NCI-H146 treated with DMSO at 0.1 percent for 48 hours (cell line): ENCODE results near the gene MSANTD4.
"Not testable (repeated sequence)": the region's sequence is repeated elsewhere in the genome, so short reads cannot be mapped to it uniquely, and the experiment has no call there.

Experiments used
- DNase-seq: peaks from one replicate; lab custom pipeline; 2025; ENCODE audit not compliant: unreplicated experiment; lab: John Stamatoyannopoulos, UW

Gene MSANTD4

DNA sequence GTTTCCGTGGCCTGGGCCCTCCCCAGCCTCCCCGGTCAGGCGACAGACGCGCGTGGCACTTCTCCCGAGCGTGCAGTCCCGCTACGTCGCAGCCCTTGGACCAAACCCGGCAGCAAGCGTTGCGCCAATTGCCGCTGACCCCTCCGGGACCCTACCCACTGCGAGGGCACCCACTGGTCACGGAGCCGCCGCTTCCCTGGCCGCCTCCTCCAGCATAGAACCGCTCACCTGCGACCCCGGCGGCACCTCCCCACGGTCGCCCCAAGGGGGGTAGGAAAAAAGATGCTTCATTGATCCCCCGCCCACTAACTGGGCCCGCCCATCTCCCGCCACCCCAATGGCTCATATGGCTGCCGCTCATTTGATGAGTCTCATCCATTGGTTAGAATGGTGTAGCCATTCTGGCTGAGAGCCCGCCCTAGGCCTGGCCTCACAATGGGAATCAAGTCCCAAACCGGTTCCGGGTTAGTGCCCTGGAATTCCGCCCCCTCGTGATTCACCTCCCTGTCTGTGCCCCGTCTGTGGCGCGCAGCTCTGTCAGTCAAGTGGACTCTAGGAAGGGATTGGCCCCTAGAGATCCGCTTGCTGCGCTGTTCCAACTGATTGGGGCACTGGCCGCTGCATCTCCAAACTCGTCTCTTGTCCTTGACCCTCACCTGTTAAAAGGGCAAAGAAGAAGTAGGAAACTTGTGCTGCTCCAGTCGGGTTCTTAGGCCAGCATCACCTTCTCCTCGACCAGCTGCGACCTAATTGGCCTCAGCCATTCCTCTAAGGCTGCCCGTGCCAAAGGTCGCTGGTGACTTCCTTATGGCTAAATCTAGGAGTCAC lies at the start of gene MSANTD4:
Gene MSANTD4 (minus strand): TSS at position 274 of the 828 bp plus-strand sequence. CDS start 11,323 bp downstream, outside the sequence.
- peak; percentile 97 for DNase-seq

DNA sequence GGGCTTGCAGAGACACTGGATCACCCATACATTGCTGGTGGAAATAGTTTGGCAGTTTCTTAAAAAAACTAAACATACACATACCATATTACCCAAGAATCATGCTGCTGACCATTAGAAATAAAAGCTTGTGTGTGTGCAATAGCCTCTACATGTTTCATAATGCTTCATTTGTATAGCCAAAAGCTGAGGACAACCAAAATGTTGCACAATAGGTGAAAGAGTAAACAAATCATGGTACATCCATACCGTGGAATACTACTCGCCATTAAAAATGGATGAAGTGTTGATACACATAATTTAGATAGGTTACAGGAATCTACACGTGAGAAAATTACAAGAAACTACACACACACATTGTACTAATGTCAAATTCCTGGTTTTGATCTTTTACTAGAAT lies 48.6 kb upstream of the MSANTD4 start:
- no peak for DNase-seq

DNA sequence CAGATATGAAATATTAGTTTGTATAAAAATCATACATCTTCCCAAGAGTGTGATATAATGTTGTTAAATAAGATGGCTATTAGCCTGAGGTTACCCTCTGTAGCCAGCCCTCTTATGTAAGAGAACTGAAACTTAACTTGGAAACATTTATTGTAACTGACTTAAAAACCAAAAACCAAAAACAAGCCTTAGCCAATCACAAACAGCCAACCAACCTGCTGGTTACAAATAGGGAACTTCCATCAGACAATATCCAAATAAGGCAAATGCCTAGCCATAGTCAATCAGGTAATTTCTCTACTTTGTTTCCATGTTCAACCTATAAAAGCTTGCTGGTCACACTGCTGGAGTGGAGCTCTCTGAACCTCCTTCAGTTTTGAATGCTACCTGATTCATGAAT lies 41.0 kb upstream of the MSANTD4 start:
- DNase-seq = no peak

DNA sequence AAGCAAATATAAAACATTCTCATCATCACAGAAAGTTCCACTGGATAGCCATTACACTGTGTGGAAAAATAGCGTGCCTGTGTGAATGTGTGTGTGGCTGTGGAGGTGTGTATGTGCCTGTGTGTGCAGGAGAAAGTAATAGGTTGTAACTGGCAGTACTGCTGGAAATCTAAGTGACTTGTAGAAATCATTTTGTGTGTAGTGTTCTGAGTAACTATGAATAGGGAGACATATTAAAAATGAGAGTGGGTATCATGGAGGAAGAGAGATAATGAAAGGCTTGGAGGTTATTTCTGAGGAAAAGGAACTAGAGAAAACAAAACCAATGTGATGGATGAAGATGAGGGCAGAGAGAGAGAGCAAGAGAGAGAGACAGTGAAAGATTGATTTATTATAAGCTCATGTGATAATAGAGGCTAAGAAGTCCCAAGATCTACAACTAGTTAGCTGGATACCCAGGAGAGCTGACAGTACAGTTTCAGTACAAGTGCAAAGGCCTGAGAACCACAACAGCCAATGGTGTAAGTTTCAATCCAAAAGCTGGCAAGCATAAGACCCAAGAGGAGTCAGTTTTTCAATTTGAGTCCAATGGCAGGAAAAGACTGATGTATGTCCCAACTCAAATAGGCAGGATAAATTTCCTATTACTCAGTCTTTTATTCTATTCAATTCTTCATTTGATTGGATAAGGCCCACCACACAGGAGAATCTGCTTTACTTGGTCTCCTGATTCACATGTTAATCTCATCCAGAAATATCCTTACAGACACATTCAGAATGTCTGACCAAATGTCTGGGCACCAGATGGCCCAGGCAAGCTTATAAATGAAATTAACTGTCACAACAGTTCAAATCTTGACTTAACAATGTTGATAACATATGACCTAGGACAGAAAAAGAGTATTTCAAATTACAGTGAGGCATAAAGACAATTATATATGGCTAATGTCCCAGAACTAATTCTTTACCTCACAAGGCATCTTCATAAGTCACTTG lies 40.2 kb upstream of the MSANTD4 start:
- no peak for DNase-seq

DNA sequence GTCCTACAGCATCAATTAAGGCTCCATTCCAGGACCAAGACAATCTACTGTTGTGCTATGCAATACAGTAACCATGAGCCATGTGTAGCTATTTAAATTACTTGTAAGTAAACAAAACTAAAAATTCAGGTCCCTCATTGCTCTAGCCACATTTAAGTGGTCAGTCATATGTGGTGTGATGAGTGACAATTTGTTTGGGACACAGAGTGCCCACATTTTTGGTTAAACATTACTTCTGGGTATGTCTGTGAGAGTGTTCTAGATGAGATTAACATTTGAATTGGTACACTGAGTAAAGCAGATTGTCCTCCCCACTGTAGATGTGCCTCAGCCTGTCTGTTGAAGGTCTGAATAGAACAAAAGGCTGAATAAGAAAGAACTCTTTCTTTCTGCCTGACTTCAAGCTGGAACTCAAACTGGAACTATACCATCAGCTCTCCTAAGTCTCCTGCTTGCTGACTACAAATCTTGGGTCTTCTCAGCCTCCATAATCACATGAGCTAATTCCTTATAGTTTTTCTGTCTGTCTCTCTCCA lies 39.3 kb upstream of the MSANTD4 start:
- DNase-seq = no peak

DNA sequence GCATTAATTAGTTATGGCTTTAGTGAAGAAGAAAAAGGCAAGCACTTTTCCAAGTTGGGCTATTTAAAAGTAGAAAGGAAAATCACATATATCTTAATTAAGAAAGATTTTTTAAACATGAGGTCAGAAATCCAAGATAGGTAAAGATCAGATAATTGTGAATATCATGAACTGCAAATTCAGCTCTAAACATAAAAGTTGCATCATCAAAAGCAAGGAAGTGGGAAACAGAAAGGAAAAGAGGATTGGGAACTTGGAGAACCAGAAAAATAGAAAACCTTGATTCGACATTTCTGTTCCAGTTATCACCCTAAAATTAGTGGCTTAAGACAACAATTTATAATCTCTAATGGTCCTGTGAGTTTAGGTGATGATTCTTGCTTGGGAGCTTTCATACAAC lies 37.6 kb upstream of the MSANTD4 start:
- DNase-seq = no peak

DNA sequence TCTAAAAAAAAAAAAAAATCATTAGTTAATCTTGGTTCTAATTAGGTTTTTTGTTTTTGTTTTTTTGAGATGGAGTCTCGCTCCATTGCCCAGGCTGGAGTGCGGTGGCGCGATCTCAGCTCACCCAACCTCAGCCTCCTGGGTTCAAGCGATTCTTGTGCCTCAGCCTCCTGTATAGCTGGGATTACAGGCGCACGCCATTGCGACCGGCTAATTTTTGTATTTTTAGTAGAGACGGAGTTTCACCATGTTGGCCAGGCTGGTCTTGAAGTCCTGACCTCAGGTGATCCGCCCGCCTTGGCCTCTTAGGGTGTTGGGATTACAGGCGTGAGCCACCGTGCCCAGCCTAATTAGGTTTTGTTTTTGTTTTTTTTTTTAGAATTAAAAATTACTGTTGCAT lies 36.3 kb upstream of the MSANTD4 start:
- not testable (repeated sequence) for DNase-seq

DNA sequence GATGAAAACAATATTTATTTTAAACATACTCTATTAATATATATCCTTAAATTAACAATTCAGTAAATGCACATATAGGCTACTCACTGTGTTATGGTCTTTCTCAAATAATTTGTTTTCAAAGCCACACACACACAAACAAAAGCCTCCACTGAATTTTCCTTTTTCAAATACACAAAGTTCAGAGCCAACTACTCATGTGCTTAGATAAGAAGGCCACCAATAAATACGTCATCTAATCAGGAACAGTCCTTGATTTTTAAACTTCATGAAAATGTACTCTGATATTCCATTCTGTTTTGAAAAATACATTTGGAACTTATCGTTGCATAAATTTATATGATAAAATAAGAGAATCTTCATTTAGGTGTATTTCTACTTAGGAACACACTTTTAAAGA lies 29.1 kb upstream of the MSANTD4 start:
- DNase-seq = no peak

DNA sequence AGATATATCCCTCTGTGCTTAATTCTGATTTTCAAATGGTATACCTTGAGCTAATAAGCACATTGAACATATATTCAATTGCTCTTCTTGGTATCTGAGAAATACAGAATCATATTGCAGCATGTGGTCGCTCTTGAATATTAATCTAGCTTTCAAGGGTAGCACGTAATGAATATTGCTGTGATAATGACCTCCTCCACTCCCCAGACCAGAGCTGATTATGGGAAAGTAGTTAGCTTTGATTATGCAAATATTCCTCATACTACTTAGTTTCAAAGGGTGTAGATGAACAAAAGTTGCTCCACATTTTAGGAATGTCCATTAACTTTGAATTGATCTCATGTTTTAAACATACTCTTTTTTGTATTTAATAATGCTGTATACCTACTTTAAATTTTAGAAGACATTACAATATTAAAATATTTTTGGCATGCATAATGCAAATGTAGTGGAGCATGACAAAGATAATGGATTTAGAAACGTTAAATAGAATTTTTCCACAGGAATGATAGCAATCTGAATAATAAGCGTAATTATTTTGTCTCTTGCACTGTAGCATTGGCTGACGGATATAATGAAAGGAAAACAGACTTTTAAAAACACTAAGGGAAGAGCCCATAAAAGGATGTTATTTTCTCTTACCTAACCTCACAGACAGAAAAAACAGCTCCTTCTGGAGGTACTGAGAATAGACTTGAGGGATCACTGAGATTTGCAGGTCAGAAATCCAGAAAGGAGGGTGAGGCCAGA lies 27.9 kb upstream of the MSANTD4 start:
- DNase-seq = no peak

DNA sequence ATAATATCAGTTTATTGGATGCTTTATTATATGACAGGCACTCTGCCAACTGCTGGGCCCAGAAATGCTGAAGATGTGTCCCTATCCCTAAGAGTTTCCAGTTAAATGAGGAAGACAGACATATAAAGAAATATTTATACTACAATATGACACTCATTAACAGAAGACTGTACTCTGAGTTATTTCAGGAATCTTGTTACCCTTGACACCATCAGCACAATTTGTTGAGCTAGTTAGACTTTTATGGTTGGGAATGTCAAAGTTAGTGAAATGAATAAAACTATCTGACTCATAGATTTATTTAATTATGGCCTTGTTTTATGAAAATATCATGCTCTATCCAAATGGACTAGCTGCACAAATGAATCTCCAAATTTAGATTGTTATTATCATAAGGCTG lies 25.6 kb upstream of the MSANTD4 start:
- DNase-seq = no peak

DNA sequence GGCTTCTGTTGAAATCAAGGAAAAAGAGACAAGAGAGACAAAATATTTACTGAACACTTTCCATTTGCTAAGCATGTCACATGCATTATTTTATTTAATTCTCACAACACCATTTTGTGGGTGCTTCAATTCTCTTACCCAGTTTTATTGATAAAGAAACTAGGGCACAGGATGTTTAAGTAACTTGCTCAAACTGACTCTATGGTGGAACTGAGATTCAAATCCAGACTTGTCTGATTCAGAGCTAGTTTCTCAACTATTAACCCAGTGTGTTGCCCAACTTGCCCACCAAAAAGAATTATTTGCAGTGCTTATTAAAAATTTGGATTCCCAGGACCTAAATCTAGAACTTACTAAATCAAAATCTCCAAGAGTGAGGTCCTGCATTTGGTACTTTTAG lies 21.5 kb upstream of the MSANTD4 start:
- no peak for DNase-seq

DNA sequence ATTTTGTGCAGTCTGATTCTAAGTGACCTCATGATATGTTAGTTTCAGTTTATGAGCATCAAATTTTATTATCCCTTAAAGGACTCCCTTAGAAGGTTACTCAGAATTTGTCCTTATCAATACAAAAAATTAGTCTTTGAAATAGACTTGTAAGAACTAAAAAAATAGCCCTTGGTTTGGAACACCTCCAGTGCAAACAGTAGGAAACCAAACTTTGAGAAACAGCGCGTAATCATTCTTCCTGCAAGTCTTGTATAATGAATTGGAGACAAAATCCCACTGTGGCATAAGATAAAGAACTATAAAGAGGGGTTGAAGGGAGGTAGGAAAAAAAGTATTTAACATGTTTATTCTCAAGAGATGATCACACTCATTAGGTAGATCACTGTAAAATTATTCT lies 10.8 kb upstream of the MSANTD4 start:
- DNase-seq = no peak

DNA sequence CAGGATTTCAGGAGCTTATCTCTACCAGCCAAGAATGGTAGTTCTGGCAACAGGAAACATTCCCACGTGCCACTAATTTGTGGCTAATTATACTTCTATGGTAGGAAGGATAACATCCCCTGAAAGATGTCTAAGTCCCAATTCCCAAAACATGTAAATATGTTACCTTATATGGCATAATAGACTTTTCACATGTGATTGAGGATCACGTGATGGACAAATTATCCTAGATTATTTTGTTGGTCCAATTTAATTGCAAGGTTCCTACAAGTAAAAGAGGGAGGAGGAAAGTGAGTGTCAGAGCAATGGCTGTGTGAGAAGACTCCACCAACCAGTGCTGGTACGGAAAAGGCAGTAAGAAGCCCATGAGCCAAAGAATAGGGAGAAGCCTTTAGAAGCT lies 9.9 kb upstream of the MSANTD4 start:
- no peak for DNase-seq

DNA sequence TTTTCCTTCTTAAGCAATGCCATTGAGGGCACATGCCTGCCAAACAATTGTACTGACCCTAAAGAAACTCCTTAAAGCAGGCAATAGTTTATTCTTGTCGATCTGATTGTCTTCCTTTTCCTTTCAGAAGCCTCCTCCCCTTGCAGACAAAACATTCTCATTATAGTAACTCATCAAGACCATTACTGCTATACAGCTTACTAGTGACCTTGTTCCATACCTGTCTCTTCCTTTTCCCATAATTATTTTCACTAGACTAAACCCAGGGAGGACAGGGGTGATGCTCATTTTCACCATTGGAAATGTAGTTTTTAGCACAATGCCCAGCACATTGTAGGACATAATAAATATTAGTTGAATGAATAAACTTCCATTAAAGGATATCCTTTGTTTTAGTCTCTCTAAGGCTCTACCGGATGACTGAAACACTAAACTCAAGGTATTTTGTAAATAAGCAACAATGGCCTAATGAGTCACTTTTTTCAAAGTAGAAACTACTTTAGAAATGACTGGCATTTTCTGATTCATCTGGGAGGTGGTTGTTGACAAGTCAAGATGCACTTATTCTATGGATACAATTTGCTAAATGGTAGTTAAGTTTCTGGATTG lies 9.3 kb upstream of the MSANTD4 start:
- no peak for DNase-seq

DNA sequence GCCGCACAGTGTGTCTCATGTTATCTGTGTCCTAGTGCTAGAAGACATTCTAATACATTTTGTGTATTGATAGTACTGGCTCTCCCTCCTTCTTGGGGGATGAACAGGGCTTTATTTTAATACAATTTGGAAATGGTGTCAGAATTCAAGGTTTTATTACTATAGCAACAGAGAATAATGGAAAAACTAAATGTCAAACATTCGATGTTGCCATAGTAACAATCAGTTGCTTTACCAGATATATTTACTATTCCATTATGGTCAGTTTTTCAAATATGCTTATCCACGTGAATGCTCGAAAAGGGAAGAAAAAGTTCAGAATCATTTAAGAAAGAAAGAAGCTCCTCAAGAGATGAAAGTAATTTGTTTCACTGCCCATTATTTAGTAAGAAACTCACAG lies 8.6 kb upstream of the MSANTD4 start:
- DNase-seq = peak; percentile 7

DNA sequence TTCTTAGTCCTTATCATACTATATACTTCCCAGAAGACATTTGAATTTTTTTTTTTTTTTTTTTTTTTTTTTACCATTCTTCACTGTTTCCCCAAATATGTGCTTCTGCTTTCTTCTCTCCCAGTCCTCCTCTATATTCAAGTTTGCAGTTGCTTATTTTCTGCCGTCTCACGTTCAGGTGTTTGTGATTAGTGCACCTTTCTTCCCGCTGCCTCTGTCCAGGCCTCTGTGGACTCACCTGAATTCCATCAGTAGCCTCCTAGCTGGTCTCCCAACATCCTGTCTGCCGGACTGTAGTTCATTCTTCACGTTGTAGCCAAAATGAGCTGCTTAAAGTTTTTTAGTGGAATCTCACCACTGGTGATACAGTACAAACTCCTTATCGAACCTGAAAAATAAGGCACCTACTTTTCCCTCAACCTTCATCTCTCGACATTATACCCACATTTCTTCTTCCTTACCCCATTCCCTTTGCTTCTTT lies 795 bp upstream of the MSANTD4 start:
- DNase-seq = no peak

DNA sequence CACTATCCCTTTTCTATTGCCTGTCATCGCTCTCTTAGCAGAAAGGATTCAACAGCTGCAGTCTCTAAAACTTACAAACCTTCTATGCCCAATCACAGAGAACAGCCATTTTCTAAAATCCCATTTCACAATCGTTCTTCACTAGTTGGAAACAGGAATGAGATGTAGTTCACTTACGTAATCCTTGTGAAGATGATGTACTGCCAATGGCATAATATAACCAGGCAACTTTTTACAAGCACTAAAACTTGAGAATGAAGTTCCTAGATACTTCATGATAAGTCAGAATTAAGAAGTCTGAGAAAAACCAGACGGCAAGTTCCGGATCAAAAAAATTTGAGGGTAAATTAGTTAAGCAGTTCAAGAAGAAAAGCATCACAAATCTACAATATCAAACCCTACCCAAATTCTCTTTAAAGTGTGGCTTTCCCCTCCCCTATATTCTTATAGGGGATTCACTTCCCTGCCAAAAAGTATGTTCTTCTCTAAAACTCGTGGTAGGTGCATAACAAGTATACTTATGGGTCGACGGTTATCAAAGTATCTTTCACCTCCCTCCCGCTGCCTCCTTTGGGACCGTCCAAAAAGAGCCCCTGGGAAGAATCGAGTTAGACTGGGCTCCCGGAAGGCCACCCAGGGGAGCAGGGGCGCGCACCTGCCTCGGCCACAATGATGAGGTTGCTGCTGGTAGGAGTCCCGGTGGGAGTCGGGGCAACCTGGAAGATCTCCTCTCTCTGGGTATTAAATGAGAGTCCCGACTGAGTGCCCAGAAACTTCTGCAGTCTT lies 666 bp downstream of the MSANTD4 start:
- DNase-seq = no peak

DNA sequence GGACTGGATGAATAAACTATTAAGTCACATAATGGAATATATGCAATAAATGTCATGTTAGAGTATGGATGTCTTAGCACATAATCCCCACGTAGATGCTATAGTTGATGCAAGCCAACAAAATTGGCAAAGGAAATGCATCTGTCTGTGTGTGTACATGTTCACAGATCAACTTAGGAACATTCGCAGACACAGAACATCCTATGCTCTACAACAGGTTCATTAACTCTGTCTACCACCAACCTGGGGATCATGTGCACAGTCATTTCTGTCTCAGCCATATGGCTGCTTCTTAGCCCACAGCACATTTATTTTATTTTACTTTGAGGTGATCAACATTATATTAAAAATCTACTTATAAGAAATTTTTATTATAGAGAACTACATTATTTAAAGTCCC lies 4.9 kb downstream of the MSANTD4 start:
- no peak for DNase-seq

DNA sequence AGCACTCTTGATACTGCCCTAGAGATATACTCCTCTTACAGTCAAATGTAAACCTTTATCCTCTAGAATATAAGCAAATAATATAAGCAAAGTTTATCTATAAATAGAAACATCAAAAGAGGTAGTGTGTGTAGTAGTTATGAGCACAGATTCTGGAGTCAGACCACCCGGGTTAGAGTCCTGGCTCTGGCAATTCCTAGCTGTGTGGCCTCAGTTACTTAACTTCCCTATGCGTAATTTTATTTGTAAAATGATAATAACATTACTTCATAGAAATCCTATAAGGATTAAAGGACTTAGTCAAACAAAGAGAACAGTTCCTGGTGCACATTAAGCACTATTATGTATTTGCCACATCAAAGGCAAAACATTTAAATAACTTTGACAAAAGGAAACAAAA lies 7.0 kb downstream of the MSANTD4 start:
- DNase-seq = no peak

DNA sequence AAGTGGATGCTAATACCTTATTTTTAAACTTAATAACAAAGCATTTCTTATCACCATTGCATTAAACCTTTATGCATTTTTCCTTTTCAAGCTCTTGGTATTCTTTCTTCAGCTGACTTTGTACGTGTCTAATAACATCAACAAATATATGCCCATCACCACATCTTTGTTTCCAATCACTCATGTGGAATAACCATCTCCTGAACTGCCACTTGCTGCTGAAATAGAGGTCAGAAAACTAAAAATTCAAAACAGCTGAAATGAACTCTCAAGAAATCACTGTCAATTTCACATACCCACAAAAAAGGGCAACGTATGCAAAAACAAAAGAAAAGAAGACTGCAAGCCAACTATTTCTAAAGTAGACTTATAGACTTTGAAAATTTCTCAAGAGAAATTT lies 7.4 kb downstream of the MSANTD4 start:
- no peak for DNase-seq
